GM12873 (cell line): ENCODE measurements around the gene FCMR.

Source experiments
- TF ChIP-seq, protein P1 (sequence below): IDR thresholded peaks from 2 replicates; pipeline ENCODE4 v1.5.1; 2012; ENCODE audit warnings: low read depth, mild to moderate bottlenecking, moderate library complexity, low read length, control low read depth; ENCODE audit not compliant: insufficient read depth; ENCODE audit errors: missing control alignments

FCMR gene

DNA sequence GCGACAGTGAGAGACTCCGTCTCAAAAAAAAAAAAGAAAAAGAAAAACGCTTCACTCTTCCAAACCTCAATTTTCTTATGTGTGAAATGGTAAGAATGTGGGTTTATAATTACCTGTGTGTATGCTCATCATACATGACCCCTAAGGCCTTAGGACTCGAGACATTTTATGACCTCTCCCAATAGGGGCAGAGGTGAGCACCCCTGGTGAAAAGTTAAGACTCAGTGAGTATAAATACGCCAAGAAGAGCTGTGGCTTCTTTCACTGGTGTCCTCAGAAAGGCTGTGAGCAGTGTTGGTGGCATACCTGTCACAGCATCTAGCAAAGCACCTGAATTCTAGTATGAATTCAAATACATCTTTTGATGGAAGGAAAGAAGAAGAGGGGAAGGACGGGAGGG lies 7.8 kb upstream of the FCMR start:
- TF ChIP-seq, protein P1, sequence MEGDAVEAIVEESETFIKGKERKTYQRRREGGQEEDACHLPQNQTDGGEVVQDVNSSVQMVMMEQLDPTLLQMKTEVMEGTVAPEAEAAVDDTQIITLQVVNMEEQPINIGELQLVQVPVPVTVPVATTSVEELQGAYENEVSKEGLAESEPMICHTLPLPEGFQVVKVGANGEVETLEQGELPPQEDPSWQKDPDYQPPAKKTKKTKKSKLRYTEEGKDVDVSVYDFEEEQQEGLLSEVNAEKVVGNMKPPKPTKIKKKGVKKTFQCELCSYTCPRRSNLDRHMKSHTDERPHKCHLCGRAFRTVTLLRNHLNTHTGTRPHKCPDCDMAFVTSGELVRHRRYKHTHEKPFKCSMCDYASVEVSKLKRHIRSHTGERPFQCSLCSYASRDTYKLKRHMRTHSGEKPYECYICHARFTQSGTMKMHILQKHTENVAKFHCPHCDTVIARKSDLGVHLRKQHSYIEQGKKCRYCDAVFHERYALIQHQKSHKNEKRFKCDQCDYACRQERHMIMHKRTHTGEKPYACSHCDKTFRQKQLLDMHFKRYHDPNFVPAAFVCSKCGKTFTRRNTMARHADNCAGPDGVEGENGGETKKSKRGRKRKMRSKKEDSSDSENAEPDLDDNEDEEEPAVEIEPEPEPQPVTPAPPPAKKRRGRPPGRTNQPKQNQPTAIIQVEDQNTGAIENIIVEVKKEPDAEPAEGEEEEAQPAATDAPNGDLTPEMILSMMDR: peak; percentile 52

DNA sequence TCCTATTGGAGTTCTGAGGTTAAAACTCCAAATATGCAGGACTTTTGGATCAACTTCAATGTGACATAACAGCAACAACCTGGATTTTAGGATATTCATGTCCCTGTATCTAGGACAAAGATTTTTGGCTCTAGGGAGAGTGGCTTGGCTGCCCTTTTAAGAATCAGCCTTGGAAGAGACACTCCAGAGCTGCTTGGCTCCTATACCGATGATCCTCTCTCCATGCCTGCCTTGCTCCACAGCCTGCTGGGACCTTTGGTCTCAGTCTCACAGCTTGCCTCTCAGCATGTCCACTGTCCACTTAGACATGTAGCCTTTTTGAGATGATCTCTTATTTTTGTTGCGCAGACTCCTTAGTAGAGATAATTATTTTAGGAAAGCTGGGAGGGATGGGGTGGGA lies 4.5 kb upstream of the FCMR start:
- TF ChIP-seq, protein P1: no peak

DNA sequence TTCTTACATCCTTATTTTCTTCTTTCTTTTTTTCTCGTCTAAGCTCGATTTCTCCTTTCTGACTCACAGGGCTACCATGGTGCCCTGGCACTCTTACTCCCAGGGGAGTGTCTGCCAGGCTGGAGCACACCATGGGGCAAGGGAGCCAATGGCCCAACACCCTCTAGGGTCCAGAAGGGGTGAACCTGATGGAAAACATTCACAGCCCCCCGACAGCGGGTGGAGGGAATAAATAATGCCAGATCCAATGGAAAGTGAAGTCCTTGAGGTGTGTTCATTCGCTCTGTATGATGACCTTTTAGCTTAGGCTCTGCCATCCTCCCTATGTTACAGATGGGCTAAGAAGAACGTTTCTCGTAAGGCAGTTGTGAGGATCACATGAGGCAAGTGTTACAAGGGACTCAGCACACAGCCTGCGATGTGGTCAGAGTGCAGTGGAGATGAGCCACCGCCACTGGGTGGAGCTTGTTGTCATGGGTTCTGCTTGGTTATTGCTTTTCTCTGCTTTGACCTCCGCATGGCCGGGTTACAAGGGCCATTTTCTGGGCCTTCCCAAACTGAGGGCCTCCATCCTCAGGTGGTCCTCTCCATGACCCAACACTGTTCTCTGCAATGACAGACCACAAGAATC lies 3.5 kb upstream of the FCMR start:
- TF ChIP-seq, protein P1: peak; percentile 39

DNA sequence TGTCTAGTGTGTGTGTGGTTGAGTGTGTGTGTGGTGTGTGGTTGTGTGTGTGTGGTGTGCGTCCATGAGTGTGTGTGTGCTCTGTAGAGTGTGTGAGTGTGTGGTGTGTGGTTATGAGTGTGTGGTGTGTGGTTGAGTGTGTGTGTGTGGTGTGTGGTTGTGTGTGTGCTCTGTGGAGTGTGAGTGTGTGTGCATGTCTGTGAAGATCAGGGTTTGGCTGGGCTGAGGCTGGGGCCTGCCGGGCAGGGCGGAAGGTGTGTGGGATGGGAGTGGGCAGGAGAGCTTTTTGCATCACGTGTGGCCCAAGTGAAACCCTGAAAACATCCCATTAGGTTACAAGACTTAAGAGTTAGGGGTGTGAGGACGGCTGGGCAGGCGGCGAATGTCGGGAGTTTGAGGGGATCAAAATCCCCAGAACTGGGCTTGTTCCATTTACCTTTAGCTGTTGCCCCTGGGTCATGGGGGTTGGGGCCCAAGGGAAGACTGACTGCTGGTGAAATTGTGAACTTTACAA lies 2.9 kb upstream of the FCMR start:
- TF ChIP-seq, protein P1: no peak

DNA sequence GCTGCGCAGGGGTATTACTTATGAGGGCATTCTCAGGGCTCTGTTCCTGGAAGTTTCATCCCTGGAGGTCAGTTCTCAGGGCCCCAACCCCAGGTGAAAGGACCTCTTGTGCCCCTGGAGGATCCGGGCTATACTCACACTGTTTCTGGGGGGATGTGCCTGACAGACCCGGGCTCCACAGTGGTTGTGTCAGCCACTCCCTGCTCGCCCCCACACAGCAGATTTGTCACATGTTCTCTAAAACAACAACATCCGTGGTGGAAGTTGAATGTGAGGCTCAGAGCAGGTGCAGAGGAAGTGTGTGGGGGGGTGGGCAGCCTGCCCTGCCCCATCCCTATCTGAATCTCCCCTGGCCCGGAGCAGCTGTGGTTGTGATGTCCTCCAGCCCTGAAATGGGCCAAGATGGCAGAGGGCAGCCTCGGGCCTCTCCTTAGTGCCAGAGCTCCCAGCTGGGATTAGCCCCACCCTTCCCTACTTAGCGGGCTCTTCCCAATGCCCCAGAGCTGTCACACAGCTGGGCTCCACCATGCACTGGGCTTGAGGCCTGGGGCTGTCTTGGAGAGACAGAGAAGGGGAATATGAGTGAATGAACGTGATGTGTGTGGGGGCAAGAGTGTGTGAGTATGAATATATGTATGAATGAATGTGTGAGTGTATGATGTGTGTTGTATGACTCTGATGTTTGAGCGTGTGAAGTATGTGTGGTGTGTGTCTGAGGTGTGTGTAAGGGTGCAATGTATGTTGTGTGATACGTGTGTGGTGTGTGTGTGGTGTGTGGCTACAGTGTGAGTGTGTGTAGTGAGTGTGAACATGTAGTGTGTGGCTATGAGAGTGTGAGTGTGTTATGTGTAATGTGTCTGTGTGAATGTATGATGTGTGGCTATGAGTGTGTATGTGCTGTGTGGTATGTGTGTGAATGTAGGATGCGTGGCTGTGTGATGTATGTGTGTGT lies 1.5 kb upstream of the FCMR start:
- TF ChIP-seq, protein P1: peak; percentile 29

DNA sequence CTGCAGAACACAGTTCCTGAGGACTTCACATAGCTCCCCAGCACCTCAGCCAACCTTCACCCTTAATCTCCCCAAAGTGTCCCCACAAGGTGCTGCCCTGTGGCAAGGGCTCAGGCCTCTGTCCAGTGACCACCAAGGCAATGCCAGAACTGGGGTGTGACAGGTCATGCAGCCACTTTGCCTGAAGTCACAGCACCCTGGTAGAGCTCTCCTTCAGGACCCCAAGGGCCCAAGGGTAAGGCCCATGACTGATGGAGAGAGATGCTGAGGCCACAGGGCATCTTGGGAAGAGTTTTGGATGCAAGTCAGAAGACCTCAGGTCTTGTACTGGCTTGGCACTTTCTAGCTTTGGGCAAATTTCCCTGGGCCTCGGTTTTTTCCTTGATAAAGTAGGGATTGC lies 783 bp upstream of the FCMR start:
- TF ChIP-seq, protein P1: no peak

DNA sequence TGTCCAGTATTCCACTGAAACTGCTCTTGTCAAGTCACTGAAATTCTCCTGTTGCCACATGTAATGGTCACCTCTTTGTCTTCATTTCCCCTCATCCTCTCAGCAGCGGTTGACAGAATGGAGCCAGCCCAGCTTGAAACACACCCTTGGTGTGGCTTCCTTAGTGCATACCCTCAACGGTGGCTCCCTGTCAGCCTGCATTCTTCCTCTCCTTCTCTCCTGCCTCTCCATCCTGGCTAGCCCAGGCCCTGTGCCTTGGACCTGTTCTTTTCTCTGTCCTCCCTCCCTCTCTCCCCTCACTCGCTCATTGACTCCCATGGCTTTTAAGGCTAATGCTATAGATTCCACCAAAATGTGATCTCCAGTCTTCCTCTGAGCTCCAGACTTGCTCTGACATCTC lies 3.7 kb downstream of the FCMR start:
- TF ChIP-seq, protein P1: no peak
